ENCODE data around the gene COL4A1. TPM values are rescaled to one million over a fixed set of nuclear protein-coding genes. Genes with fewer than 3 reads are reported as not detected.

COL4A1 gene
- total RNA-seq, 2 experiments from 2014 or later, result 0.06 to 0.12 TPM

- no peaks in the 10 kb centered on the region for H3K27me3 Mint-ChIP-seq
- ChIA-PET POLR2A (no interaction called here), CTCF (no interaction called here)
- H3K9me3 Mint-ChIP-seq, result peaks cover 4% of the 10 kb centered on the region
- DNase-seq, result no peak
- H3K4me3 Mint-ChIP-seq, result no peak overlapping the region
- H3K4me1 Mint-ChIP-seq, result no peaks in the 10 kb centered on the region
- no peak overlapping the region for H3K27ac Mint-ChIP-seq
- H3K36me3 Mint-ChIP-seq (ENCODE audit: low read depth), result no peaks in the 10 kb centered on the region
These were observed 137.7 kb downstream of the COL4A1 start for GRCh38 chr13:110168999-110169933.

DNA sequence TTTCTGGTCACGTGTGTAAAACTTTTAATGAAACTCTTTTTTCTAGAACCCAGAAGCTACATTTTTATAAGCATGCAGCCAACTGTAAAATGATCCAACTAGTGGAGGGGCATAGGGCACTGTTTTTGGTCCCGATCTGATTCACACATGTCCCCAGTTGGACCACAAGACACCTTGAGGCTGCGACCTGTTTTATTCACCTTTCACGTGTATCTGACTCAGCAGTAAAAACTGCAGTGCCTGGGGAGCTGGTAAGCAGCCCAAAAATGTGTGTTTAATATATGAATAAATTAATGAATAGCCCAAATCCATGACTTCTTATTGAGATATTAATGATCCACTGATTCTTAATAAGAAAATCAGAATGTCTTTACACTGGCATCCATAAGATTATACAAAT lies 140.4 kb downstream of the COL4A1 start:
- CTCF ChIA-PET, result no interaction called here
- POLR2A ChIA-PET, result no interaction called here
- no peak overlapping the region for H3K4me3 Mint-ChIP-seq
- no peaks in the 10 kb centered on the region for H3K36me3 Mint-ChIP-seq (ENCODE audit: low read depth)
- H3K27me3 Mint-ChIP-seq, result peaks cover 4% of the 10 kb centered on the region
- no peak for DNase-seq
- no peaks in the 10 kb centered on the region for H3K4me1 Mint-ChIP-seq
- no peaks in the 10 kb centered on the region for H3K9me3 Mint-ChIP-seq
- no peak overlapping the region for H3K27ac Mint-ChIP-seq

GRCh38 chr13:110164706-110165105 lies 142.3 kb downstream of the COL4A1 start:
- H3K4me3 Mint-ChIP-seq, result no peak overlapping the region
- peaks cover 4% of the 10 kb centered on the region for H3K27me3 Mint-ChIP-seq
- no peak for DNase-seq
- no peak overlapping the region for H3K27ac Mint-ChIP-seq
- no peaks in the 10 kb centered on the region for H3K36me3 Mint-ChIP-seq (ENCODE audit: low read depth)
- H3K4me1 Mint-ChIP-seq, result no peaks in the 10 kb centered on the region
- no peaks in the 10 kb centered on the region for H3K9me3 Mint-ChIP-seq
- ChIA-PET POLR2A (no interaction called here), CTCF (interaction anchor here (0.6 kb wide), 1 partner anchor 260 kb away, joined by 3 read pairs; no protein-coding TSS in a partner anchor)

- no peak for DNase-seq
- peaks cover 4% of the 10 kb centered on the region for H3K27me3 Mint-ChIP-seq
- no peaks in the 10 kb centered on the region for H3K9me3 Mint-ChIP-seq
- no peak overlapping the region for H3K27ac Mint-ChIP-seq
- ChIA-PET CTCF (interaction anchor here (1.0 kb wide), 1 partner anchor 40 kb away, joined by 3 read pairs; no protein-coding TSS in a partner anchor), POLR2A (no interaction called here)
- no peaks in the 10 kb centered on the region for H3K36me3 Mint-ChIP-seq (ENCODE audit: low read depth)
- peaks cover 2% of the 10 kb centered on the region for H3K4me1 Mint-ChIP-seq
- H3K4me3 Mint-ChIP-seq, result no peak overlapping the region
These were observed 143.9 kb downstream of the COL4A1 start for GRCh38 chr13:110162866-110163658.

- H3K4me3 Mint-ChIP-seq, result no peak overlapping the region
- no peaks in the 10 kb centered on the region for H3K9me3 Mint-ChIP-seq
- ChIA-PET CTCF (no interaction called here), POLR2A (no interaction called here)
- H3K4me1 Mint-ChIP-seq, result peaks cover 7% of the 10 kb centered on the region
- DNase-seq, result no peak
- no peak overlapping the region for H3K27ac Mint-ChIP-seq
- peaks cover 4% of the 10 kb centered on the region for H3K27me3 Mint-ChIP-seq
- no peaks in the 10 kb centered on the region for H3K36me3 Mint-ChIP-seq (ENCODE audit: low read depth)
These were observed 144.9 kb downstream of the COL4A1 start for GRCh38 chr13:110162053-110162452.

- Mint-ChIP-seq H3K4me3 (no peak overlapping the region), H3K27ac (no peak overlapping the region), H3K9me3 (no peaks in the 10 kb centered on the region), H3K27me3 (peaks cover 4% of the 10 kb centered on the region), H3K36me3 (ENCODE audit: low read depth) (no peaks in the 10 kb centered on the region), H3K4me1 (peaks cover 7% of the 10 kb centered on the region)
- ChIA-PET POLR2A (interaction anchor here (0.6 kb wide), 1 partner anchor 12 kb away, joined by 3 read pairs; no protein-coding TSS in a partner anchor), CTCF (no interaction called here)
- DNase-seq, result no peak
These were observed 145.7 kb downstream of the COL4A1 start for GRCh38 chr13:110161112-110161882.

DNA sequence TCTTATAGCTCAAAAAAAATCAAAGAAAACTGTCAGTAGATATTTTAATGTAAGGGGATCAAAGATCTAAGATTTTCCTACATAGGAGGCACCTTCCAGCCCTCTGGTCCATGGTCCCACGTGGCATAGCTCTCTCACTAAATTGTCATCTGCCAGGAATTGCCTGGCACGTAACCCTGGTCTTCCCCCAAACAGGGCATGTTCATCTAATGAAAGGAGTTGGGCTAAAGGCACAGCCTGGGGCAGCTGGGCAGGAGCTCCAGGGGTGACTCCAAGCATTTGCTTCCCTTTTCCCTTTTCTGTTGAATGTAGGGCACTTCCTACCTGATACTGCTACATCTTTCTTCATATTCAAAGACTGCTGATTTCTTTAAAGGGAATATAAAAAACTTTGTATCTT lies 148.7 kb downstream of the COL4A1 start:
- Mint-ChIP-seq H3K27me3 (peaks cover 2% of the 10 kb centered on the region), H3K4me3 (no peak overlapping the region), H3K9me3 (peaks cover 3% of the 10 kb centered on the region), H3K36me3 (ENCODE audit: low read depth) (no peaks in the 10 kb centered on the region), H3K27ac (no peak overlapping the region), H3K4me1 (peaks cover 7% of the 10 kb centered on the region)
- CTCF ChIA-PET, result no interaction called here
- no peak for DNase-seq
- POLR2A ChIA-PET, result no interaction called here

DNA sequence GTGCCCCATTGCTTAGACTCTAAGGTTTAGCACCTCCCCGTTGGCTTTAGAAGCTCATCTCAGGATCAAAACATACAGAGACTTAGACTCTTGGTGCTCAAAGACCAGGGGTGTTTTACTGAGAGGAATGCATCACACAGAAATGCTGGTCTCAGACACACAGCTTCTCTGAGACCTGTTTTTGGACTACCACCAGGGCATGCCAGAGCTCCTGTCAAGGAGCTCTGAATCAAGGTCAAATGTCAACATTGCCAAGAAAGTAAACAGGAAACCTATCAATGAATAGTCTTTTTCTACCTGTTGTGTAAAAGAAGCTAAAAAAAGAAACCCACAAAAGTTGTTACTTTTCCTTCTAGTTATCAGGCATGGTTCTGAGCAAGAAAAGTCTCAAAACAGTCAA lies 149.2 kb downstream of the COL4A1 start:
- Mint-ChIP-seq H3K36me3 (ENCODE audit: low read depth) (no peaks in the 10 kb centered on the region), H3K27me3 (peaks cover 2% of the 10 kb centered on the region), H3K4me3 (no peak overlapping the region), H3K9me3 (peaks cover 3% of the 10 kb centered on the region), H3K4me1 (peaks cover 7% of the 10 kb centered on the region), H3K27ac (no peak overlapping the region)
- POLR2A ChIA-PET, result no interaction called here
- no peak for DNase-seq
- CTCF ChIA-PET, result no interaction called here

DNA sequence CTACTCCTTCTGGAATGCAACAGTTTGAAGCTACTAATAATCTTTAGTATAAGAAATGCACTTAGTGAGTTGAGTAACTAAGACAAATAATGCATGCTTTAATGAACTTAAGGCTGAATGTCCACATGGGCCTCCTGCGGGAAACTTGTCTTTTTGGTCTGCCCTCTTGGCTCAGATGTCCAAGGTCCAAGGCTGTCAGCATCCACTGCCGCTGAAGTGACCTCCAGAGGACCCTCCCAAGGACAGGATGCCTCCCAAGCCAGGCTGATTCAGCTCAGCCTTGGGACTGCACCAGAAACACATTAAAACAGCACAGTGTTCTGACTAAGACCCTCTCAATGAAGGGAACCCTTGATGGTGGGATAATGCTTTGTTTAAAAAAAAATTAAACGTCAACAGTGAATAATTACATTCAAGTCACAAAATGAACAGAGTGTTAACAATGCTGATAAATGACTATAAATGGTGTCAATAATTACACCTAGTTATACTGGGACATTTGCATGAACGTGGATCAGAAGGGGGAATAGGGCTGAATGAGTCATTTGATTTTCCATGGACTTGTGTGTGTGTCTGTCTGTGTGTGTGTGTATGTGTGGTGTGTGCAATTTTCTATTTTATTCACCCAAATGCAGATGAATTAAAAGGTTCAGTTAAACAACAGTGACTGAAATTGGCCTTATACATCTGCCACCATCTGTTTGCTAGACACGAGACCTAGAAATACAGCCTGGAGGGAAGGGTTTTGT lies 150.5 kb downstream of the COL4A1 start:
- Mint-ChIP-seq H3K27me3 (no peaks in the 10 kb centered on the region), H3K9me3 (peaks cover 3% of the 10 kb centered on the region), H3K4me3 (no peak overlapping the region), H3K36me3 (ENCODE audit: low read depth) (no peaks in the 10 kb centered on the region), H3K27ac (no peak overlapping the region), H3K4me1 (peaks cover 7% of the 10 kb centered on the region)
- CTCF ChIA-PET, result no interaction called here
- POLR2A ChIA-PET, result no interaction called here
- DNase-seq, result no peak

GRCh38 chr13:110155072-110155471 lies 151.9 kb downstream of the COL4A1 start:
- ChIA-PET POLR2A (no interaction called here), CTCF (no interaction called here)
- peaks cover 7% of the 10 kb centered on the region for H3K4me1 Mint-ChIP-seq
- no peak for DNase-seq
- H3K27me3 Mint-ChIP-seq, result no peaks in the 10 kb centered on the region
- no peak overlapping the region for H3K27ac Mint-ChIP-seq
- H3K4me3 Mint-ChIP-seq, result no peak overlapping the region
- no peaks in the 10 kb centered on the region for H3K36me3 Mint-ChIP-seq (ENCODE audit: low read depth)
- peaks cover 3% of the 10 kb centered on the region for H3K9me3 Mint-ChIP-seq

- ChIA-PET POLR2A (no interaction called here), CTCF (interaction anchor here (0.6 kb wide), 1 partner anchor 123 kb away, joined by 3 read pairs; no protein-coding TSS in a partner anchor)
- Mint-ChIP-seq H3K27me3 (no peaks in the 10 kb centered on the region), H3K27ac (no peak overlapping the region), H3K4me3 (no peak overlapping the region), H3K9me3 (peaks cover 3% of the 10 kb centered on the region), H3K4me1 (peaks cover 7% of the 10 kb centered on the region), H3K36me3 (ENCODE audit: low read depth) (no peaks in the 10 kb centered on the region)
- no peak for DNase-seq
These were observed 152.5 kb downstream of the COL4A1 start for GRCh38 chr13:110154410-110154933.

DNA sequence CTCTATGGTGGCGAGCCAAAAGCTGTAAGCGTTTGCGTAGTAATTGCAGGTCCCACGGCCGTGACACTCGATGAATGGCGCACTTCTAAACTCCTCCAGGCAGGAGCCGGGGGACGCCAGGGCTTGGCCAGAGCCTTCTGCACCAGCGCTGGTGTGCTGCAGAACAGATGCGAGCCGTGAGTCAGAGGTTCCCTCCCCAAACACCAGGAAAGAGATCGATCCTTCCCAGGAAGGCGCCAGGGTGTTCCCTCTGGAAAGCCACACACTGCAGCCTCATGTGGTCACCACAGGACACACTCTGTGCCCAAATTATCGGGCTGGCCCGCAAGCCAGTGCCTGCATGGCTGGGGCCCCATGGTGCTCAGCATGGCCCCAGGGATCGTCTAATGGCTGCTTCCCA lies 154.6 kb downstream of the COL4A1 start:
- CTCF ChIA-PET, result no interaction called here
- Mint-ChIP-seq H3K27ac (no peak overlapping the region), H3K27me3 (no peaks in the 10 kb centered on the region), H3K36me3 (ENCODE audit: low read depth) (no peaks in the 10 kb centered on the region), H3K4me3 (no peak overlapping the region), H3K9me3 (peaks cover 3% of the 10 kb centered on the region), H3K4me1 (no peaks in the 10 kb centered on the region)
- POLR2A ChIA-PET, result no interaction called here
- DNase-seq, result no peak
